ENCODE data around the gene MAPKBP1.

DNA sequence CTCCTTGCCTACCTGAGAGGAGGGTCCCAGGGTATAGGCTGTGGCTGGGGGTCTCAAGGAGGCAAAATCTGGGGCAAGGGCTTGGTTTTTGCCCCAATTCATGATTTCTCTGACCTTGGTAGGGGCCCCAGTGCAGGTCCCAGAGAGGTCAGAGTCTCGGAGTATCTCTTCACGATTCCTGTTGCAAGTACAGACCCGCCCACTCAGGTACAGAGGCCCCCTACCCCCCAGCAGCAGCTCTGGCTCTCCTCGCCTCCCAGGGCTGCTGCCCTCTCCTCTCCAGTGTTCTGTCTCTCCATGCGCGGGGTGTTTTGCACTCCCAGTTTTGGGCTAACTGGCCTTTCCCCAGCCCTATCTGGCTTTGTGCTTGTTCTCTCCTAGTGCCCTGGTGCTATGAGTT is 48.2 kb downstream of the MAPKBP1 start:
- TF ChIP-seq, protein P1, sequence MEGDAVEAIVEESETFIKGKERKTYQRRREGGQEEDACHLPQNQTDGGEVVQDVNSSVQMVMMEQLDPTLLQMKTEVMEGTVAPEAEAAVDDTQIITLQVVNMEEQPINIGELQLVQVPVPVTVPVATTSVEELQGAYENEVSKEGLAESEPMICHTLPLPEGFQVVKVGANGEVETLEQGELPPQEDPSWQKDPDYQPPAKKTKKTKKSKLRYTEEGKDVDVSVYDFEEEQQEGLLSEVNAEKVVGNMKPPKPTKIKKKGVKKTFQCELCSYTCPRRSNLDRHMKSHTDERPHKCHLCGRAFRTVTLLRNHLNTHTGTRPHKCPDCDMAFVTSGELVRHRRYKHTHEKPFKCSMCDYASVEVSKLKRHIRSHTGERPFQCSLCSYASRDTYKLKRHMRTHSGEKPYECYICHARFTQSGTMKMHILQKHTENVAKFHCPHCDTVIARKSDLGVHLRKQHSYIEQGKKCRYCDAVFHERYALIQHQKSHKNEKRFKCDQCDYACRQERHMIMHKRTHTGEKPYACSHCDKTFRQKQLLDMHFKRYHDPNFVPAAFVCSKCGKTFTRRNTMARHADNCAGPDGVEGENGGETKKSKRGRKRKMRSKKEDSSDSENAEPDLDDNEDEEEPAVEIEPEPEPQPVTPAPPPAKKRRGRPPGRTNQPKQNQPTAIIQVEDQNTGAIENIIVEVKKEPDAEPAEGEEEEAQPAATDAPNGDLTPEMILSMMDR (conservative IDR thresholded peaks at IDR 0.05; ENCODE audit: low read length), result no peak
- no peak for TF ChIP-seq EZH2phosphoT487 (IDR thresholded peaks at IDR 0.05; ENCODE audit: borderline replicate concordance, low read depth, low read length)
